ENCODE data around the gene NUAK2. TPM values are rescaled to one million over a fixed set of nuclear protein-coding genes. Genes with fewer than 3 reads are reported as not detected.
A peak's percentile ranks its signal among the peaks of the same experiment; 100 is the strongest.

The NUAK2 gene
- total and polyA plus RNA-seq, 2 donors from 2014 or later = 15.1 to 19.4 TPM

DNA sequence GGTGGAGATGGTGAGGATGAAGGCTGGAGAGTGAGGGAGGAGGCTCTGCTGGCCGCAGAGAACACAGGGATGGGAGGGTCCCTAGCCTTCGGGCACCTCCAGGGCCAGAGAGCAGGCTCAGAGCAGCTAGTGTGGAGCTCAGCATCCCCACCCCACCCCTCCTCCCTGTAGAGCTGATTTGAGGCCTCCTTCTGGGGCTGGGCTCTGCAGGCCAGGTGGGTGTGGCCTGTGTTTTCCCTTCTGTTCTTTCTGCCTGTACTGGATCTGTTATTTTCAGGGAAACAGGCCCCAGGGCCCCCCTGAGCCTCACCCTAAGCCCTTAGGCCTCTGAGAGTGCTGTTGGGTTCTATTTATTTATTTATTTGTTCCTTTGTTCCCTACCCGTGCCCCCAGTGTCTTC lies 49.0 kb downstream of the NUAK2 start:
- intact Hi-C loops (cut with DNase I) = loop anchor here (5.0 kb wide), 1 partner anchor 55 kb away; no protein-coding TSS in a partner anchor
- TF ChIP-seq, protein P1, sequence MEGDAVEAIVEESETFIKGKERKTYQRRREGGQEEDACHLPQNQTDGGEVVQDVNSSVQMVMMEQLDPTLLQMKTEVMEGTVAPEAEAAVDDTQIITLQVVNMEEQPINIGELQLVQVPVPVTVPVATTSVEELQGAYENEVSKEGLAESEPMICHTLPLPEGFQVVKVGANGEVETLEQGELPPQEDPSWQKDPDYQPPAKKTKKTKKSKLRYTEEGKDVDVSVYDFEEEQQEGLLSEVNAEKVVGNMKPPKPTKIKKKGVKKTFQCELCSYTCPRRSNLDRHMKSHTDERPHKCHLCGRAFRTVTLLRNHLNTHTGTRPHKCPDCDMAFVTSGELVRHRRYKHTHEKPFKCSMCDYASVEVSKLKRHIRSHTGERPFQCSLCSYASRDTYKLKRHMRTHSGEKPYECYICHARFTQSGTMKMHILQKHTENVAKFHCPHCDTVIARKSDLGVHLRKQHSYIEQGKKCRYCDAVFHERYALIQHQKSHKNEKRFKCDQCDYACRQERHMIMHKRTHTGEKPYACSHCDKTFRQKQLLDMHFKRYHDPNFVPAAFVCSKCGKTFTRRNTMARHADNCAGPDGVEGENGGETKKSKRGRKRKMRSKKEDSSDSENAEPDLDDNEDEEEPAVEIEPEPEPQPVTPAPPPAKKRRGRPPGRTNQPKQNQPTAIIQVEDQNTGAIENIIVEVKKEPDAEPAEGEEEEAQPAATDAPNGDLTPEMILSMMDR (IDR thresholded peaks at IDR 0.05; ENCODE audit: borderline replicate concordance, extremely low read depth, insufficient read depth) = no peak
- no peaks in the 10 kb centered on the region for H3K36me3 ChIP-seq (ENCODE audit: control insufficient read depth in 2 of 3, insufficient read depth in 3 of 3, low read length in 3 of 3)
- peaks cover 0 to 30% (median 13%) of the 10 kb centered on the region in 3 donors for H3K4me1 ChIP-seq (ENCODE audit: control insufficient read depth in 2 of 3, insufficient read depth in 2 of 3, low read depth in 1 of 3, low read length in 3 of 3)
- no peak overlapping the region for H3K9ac ChIP-seq (ENCODE audit: low read length in 3 of 3)
- H3K9me3 ChIP-seq (ENCODE audit: control insufficient read depth in 2 of 3, insufficient read depth in 1 of 3, low read length in 3 of 3) = no peaks in the 10 kb centered on the region
- H3K27ac ChIP-seq (ENCODE audit: low read depth in 2 of 2, low read length in 2 of 2) = no peak overlapping the region
- FAIRE-seq = no peak
- no peaks in the 10 kb centered on the region for H3K27me3 ChIP-seq (ENCODE audit: control insufficient read depth, insufficient read depth, low read length)
- no peak for DNase-seq
- H3K4me3 ChIP-seq (ENCODE audit: low read length in 3 of 3) = no peak overlapping the region

DNA sequence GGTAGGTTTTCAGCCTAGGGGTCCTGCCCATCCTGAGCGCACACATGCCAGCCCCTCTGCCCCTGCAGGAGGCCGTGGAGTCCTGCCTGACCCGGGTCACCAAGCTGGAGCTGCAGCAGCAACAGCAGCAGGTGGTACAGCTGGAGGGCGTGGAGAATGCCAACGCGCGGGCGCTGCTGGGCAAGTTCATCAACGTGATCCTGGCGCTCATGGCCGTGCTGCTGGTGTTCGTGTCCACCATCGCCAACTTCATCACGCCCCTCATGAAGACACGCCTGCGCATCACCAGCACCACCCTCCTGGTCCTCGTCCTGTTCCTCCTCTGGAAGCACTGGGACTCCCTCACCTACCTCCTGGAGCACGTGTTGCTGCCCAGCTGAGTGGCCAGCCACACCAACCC lies 49.8 kb downstream of the NUAK2 start:
- DNase-seq = peak in 1 of 5 donors; percentile 84
- intact Hi-C loops (cut with DNase I) = loop anchor here (5.0 kb wide), 1 partner anchor 56 kb away; no protein-coding TSS in a partner anchor
- Histone ChIP-seq H3K4me1 (ENCODE audit: control insufficient read depth in 2 of 3, insufficient read depth in 2 of 3, low read depth in 1 of 3, low read length in 3 of 3) (peaks cover 0 to 30% (median 13%) of the 10 kb centered on the region in 3 donors), H3K27me3 (ENCODE audit: control insufficient read depth, insufficient read depth, low read length) (no peaks in the 10 kb centered on the region), H3K9me3 (ENCODE audit: control insufficient read depth in 2 of 3, insufficient read depth in 1 of 3, low read length in 3 of 3) (no peaks in the 10 kb centered on the region), H3K4me3 (ENCODE audit: low read length in 3 of 3) (no peak overlapping the region), H3K9ac (ENCODE audit: low read length in 3 of 3) (no peak overlapping the region), H3K36me3 (ENCODE audit: control insufficient read depth in 2 of 3, insufficient read depth in 3 of 3, low read length in 3 of 3) (no peaks in the 10 kb centered on the region), H3K27ac (ENCODE audit: low read depth in 2 of 2, low read length in 2 of 2) (no peak overlapping the region)
- FAIRE-seq = no peak
- TF ChIP-seq, protein P1 (IDR thresholded peaks at IDR 0.05; ENCODE audit: borderline replicate concordance, extremely low read depth, insufficient read depth) = no peak

DNA sequence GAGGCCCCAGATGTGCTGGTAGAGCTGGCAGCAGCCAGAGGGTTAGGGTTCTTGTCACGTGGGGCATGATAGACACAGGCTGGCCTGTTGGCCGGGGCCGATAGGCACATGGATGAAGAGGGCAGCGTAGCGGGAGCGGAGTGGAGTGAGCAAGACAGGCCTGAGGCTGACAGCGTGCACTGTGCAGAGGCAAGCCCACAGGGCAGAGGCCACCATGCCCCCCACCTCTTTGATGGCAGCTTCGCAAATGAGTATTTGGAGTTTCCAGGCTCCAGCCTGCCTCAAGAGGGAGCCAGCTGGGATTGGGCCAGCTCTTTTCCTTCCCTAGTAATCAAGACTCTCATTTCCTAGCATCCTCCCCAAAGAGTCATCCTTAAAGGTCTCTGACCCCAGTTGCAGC lies 50.3 kb downstream of the NUAK2 start:
- Histone ChIP-seq H3K4me3 (ENCODE audit: low read length in 3 of 3) (no peak overlapping the region), H3K9ac (ENCODE audit: low read length in 3 of 3) (no peak overlapping the region), H3K4me1 (ENCODE audit: control insufficient read depth in 2 of 3, insufficient read depth in 2 of 3, low read depth in 1 of 3, low read length in 3 of 3) (peaks cover 0 to 28% (median 13%) of the 10 kb centered on the region in 3 donors), H3K36me3 (ENCODE audit: control insufficient read depth in 2 of 3, insufficient read depth in 3 of 3, low read length in 3 of 3) (no peaks in the 10 kb centered on the region), H3K9me3 (ENCODE audit: control insufficient read depth in 2 of 3, insufficient read depth in 1 of 3, low read length in 3 of 3) (no peaks in the 10 kb centered on the region), H3K27me3 (ENCODE audit: control insufficient read depth, insufficient read depth, low read length) (no peaks in the 10 kb centered on the region), H3K27ac (ENCODE audit: low read depth in 2 of 2, low read length in 2 of 2) (no peak overlapping the region)
- intact Hi-C loops (cut with DNase I) = loop anchor here (5.0 kb wide), 1 partner anchor 56 kb away; no protein-coding TSS in a partner anchor
- DNase-seq (peak in 1 of 5 donors; percentile 80), FAIRE-seq (no peak)
- TF ChIP-seq, protein P1 (IDR thresholded peaks at IDR 0.05; ENCODE audit: borderline replicate concordance, extremely low read depth, insufficient read depth) = no peak

DNA sequence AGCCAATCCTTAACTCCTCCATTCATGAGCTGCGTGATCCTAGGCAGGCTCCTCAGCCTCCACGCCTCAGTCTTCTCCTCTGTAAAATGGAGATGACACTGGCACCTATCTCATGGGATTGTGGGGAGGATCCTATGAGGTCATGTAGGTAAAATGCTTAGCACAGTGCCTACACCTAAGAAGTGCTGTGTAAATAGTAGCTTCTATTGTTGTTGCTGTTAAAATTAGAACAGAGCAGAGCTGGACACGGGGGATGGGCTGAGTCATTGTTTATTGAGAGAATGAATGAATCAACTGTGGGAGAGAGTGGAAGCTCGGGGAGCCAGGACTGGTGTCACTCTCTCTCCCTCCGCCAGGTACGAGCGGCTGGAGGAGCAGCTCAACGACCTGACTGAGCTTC lies 50.8 kb downstream of the NUAK2 start:
- Histone ChIP-seq H3K4me3 (ENCODE audit: low read length in 3 of 3) (no peak overlapping the region), H3K36me3 (ENCODE audit: control insufficient read depth in 2 of 3, insufficient read depth in 3 of 3, low read length in 3 of 3) (no peaks in the 10 kb centered on the region), H3K9me3 (ENCODE audit: control insufficient read depth in 2 of 3, insufficient read depth in 1 of 3, low read length in 3 of 3) (no peaks in the 10 kb centered on the region), H3K9ac (ENCODE audit: low read length in 3 of 3) (no peak overlapping the region), H3K27me3 (ENCODE audit: control insufficient read depth, insufficient read depth, low read length) (no peaks in the 10 kb centered on the region), H3K27ac (ENCODE audit: low read depth in 2 of 2, low read length in 2 of 2) (no peak overlapping the region), H3K4me1 (ENCODE audit: control insufficient read depth in 2 of 3, insufficient read depth in 2 of 3, low read depth in 1 of 3, low read length in 3 of 3) (peaks cover 0 to 24% (median 13%) of the 10 kb centered on the region in 3 donors)
- FAIRE-seq = no peak
- DNase-seq = no peak
- TF ChIP-seq, protein P1 (IDR thresholded peaks at IDR 0.05; ENCODE audit: borderline replicate concordance, extremely low read depth, insufficient read depth) = no peak
- intact Hi-C loops (cut with DNase I) = loop anchor here (5.0 kb wide), 1 partner anchor 57 kb away; no protein-coding TSS in a partner anchor
